RCC 7860 (cell line): Measurements from ENCODE around the gene DYNLRB2.

Source experiments
- DNase-seq: peaks from one replicate; pipeline ENCODE4 v3.0.0-alpha.2; 2015; ENCODE audit warnings: low spot score
- FAIRE-seq: peaks from 2 replicates; lab custom pipeline; 2012; peaks lifted over from hg19 to GRCh38; lab: Jason Lieb, UNC

DYNLRB2 gene

DNA sequence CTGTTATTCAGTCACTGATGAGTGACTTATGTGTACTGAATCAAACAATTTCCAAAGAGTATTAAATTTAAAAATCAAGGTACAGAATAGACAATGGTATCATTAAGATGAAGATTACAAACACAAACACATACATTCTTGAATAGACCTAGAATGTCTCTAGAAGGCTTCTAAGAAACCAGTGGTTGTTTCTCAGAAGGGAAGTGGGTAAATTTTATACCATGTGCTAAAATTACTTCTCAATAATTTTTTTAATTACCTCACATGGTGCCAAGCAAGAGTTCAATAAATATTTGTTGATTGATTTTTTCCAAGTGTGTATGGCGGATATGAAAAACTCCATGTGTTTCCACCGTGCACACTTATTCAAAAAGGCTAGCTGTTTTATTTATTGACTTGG, 6.4 kb downstream of the DYNLRB2 start:
- no peak for DNase-seq
- FAIRE-seq = no peak

DNA sequence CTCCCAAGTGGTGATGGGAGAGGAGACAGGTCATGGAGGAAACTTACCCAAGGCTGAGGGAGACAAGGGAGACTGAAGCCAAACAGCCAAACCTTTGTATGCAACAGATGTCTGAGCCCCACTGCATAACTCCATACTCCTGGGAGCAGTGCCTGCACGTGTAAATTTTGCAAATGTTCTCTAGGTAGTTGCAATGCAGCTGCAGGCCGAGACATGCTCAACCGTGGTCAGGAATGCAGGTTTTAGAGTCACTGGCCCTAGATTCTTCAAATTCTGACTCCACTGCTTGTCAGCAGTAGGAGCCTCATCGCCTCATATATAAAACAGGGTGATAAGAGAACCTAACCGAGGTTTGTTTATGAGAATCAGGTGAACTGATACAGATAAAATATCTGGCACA, 11.5 kb downstream of the DYNLRB2 start:
- FAIRE-seq (no peak), DNase-seq (no peak)

DNA sequence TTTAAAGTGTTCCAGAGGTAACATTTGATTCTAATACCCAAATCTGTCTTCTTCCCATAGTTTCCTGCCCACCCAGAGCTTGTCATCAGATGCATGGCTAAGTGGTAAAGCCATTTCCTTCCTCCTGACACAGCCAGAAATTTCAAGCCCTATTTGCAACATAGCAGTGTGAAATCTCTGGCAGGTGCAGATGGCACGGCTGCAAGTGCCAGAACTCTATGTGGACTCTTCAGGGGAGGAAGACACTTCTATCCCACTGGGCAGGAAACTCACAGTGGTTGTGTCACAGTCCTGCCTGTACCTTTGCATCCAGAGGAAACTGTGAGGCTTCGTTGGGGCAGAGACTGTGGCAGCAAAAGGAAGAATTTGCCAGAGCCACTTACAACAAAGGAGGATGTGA, 13.2 kb downstream of the DYNLRB2 start:
- DNase-seq (no peak), FAIRE-seq (no peak)

DNA sequence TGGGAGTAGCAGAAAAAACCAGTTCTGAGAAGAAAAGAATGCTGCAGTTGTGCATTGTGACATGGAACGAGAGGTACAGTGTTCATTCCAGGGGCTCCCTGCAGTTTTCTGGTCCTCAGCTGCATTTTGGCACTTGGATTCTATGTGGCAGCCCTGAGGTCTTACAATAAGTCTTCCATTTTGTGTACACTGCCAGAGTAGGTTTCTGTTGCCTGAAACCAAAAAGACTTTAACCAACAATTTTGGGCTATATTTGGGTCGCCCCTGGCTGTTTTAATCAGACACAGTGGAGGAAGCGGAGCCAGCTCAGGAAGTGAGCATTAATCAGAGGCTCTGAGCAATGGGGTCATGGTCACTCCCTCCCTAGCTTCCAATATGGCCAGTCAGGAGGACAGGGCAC, 15.7 kb downstream of the DYNLRB2 start:
- FAIRE-seq = no peak

DNA sequence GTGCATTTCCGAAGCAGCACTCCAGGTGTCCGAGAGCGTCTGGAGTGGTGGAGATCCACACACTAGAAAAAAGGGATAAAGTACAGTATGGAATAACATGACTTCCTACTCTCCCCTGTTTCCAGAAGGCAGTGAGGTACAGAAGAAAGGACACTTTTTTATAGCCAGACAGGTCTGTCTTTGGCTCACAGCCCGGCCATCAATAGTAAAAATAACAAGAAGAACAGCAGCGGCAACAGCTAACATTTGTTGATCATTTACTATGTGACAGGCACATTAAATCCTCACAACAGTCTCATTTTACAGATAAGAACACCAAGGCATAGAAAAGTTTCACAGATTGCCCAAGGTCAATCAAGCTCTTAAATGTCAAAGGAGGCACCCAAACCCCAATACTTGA, 16.2 kb downstream of the DYNLRB2 start:
- FAIRE-seq = no peak

More for the DNA sequence above, 15.7 kb downstream of the DYNLRB2 start:
- no peak for DNase-seq

DNA sequence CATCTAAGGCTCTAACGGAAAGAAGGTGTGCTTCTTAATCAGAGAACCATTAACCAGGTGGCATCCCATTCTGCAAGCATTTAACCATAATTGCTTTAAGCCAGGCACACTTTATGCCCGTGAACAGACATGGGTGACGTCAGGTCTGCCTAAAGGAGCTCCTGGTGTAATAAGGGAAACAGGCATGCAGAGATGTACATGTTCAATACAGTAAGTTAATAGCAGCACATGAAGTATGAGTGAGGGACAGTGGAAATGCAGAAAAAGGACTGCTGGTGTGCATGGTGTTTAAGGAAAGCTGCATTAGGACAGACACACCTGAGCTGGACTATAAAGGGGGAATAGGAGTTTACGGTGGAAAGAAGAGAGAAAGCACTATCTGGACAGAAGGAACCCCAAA, 18.6 kb downstream of the DYNLRB2 start:
- DNase-seq = no peak
- no peak for FAIRE-seq

More for the DNA sequence above, 16.2 kb downstream of the DYNLRB2 start:
- no peak for DNase-seq

DNA sequence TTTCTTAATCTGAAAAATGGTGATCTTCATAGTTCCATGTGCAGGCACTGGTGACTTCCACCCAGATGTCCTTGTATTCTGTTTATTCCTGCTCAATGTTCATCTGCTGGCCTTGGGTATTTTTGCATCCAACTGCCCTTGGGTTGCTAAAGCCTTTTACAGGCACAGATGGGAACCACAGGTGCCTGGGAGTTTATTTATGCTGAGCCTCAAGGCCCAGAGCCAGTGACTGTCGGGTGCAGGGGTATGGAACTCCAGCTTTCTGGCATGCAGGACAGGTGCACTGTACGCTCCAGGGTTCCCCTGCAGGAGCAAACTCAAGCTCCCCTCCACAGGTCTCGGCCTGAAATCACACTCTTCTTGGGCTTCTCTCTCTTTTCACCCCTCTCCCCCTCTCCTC, 22.3 kb downstream of the DYNLRB2 start:
- DNase-seq (no peak), FAIRE-seq (no peak)

DNA sequence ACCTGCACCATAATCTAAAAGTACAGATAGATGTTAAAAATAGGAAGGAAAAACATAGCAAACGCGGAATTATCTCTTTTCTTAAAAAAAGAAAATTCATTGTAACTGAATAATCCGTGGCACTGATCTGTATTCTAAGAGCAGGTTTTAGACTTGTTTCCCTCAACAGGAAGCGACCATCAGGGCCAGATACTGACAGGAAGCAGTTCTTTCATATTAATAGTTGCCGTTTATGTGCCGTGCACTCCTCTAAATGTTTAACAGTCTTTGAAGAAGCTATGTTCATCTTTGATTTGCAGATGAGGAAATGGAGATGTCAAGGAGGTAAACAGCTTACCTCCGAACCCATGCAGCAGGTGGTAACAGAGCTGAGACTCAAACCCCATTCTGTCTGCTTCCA, 23.6 kb downstream of the DYNLRB2 start:
- DNase-seq = no peak
- no peak for FAIRE-seq

DNA sequence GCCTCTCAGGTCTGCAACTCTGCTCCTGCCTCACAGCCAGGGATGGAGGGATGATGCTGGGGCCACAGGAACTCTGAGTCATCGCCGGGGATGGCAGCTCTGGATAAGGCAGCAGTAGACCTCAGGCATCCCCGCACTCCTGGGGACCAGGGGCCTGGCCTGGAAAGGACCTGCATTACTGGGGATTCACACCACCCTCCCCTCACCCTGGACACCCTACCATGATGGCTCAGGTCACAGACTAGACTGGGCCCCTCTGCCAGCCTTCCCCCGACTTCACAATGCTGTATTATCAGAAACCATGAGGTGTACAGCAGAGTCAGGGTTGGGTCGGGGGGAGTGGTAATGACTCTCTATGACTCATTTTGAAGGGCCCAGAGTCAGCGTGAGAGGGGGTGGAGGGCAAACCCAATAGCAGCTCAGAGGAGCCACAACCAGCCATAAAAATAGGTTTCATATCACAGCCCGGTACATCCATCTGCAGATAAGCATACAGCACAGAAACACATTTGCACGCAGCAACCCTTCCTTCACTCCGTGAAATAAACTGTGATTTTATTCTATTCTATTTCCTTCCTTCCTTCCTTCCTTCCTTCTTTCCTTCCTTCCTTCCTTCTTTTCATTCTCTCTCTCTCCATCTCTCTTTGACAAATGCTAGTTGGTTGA, 28.8 kb downstream of the DYNLRB2 start:
- DNase-seq = peak; percentile 39
- no peak for FAIRE-seq

DNA sequence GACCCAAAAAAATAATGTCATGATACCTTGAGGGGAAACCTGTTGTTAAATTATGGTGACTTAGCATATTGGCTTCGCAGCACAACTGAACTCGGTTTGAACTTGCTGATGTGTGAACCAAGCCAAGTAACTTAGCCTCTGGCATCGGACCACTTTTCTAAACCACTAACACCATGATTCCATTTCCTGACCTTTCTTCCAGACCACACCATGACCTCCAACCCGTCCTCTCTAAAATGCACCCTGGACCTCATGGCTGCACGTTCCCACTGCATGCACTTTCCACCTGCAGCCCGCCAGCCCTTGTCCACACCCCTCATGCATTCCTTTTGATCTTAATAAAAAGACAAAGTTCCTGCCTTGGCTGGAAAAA, 29.3 kb downstream of the DYNLRB2 start:
- DNase-seq (peak; percentile 35), FAIRE-seq (no peak)

DNA sequence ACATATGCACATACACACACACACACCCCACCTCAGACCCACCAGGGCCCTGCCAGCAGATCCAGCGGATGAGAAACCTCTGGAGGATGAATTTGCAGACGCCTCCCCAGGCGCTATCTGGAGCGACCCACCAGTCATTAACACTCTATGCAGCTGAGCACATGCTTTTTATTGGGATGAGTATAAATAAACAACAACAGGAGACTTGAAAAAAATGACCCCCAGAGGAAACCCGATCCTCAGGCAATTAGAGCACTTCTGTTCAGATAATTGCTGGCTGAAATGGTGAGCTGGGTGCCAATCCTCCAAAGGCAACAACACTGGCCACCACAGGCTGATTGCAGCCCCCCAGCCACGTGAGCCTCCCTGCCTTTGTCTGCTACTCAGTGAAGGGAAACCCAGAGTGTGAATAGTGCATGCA, 32.9 kb downstream of the DYNLRB2 start:
- FAIRE-seq = no peak

DNA sequence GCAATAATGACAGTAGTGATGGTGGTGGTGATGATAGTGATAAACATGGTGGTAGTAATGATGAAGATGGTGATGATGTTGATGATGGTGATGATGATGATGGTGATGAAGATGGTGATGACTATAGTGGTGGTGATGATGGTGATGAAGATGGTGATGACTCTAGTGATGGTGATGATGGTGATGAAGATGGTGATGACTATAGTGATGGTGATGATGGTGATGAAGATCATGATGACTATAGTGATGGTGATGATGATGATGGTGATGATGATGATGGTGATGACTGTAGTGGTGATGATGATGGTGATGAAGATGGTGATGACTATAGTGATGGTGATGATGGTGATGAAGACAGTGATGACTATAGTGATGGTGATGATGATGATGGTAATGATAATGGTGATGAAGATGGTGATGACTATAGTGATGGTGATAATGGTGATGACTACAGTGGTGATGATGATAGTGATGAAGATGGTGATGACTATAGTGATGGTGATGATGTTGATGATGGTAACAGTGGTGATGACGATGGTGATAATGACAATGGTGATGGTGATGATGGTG, 35.6 kb downstream of the DYNLRB2 start:
- DNase-seq (no peak), FAIRE-seq (no peak)

More for the DNA sequence above, 32.9 kb downstream of the DYNLRB2 start:
- no peak for DNase-seq

DNA sequence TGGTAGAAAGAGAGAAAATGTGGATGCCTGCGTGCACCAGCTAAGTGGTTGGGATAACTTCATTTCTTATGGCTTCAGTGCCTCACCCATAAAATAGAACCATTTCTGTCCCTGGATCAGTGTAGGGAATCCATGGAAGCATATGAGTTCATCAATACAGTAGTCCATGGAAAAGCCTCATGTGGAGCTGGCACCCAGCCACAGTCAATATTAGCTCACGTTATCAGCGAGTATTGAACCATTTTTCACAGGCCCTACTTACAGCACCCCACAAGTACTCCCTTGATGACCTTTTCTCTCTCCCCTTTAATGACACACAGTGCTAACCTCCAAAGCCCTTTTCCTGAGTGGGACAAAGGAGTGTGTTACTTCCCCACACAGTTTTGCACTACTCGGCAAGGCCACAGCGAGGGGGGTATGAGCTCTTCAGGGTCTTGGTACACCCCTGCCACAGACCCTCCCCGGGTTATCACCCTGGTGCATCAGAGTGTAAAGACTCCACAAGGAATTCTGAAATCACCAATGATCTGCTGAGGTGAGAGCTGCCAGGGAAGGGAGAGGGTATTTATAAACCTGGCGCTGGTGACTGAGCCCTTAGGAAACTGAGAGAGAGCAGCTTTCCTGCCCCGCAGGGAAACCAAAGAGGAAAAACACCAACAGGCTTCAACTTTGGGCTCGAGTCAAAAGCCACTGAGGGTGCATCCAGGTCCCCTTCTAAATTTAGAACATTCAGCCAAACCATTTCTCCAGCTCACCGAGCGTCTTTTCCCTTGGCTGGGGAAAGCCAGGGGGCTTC, 36.9 kb downstream of the DYNLRB2 start:
- FAIRE-seq = no peak
- DNase-seq = no peak

DNA sequence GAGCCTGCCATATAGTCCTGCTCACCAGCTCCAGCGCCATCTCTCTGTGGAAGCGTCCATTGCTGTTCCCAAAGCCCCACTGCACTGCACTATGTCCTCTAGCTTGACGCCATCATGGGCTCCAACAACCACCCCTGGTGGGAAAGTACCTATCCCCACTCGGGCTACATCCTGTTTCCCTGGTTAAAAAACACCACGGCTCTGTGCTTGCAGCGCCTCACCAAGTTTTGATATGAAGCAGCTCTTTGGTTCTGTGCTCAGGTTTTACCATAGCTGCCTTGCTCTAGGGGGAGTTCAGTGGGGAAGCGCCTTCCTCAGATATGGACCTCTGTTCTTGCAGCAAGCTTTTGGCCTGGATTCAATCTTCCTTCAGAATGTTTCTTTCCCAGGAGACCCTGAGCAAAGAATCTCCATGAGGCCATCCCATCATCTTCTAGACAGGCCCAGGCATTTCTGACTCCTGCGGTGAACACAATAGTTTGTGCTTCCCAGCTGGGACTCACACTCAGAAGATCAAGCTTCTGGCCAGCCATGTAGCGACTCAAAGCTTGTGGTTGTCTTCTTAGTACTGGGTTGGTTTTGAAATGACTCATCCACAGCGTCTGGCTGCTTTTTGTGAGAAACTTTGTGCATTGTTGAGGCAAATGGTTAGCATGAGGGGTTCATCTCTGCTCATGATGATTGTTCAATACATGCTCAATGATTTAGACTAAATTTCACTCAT, 39.5 kb downstream of the DYNLRB2 start:
- no peak for DNase-seq
- FAIRE-seq = no peak

DNA sequence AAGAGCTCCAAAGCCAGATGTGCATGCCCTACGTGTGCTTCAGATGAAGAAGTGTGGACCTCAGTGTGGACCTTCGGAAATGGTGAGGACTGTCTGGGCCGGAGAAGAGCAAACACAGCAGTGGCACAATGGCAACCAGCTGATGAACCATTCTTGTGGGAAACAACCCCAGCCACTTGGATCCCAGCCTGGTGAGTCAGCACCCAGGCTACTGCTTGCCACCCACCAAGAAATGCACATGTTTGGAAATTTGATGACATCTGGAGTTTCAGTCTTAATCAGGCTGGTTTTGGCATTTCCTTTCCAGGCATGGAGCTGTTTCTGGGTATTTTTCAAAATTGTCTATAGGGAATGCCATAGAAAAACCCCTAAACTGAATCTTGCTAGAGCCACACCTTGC, 42.7 kb downstream of the DYNLRB2 start:
- FAIRE-seq = no peak
- peak; percentile 35 for DNase-seq

DNA sequence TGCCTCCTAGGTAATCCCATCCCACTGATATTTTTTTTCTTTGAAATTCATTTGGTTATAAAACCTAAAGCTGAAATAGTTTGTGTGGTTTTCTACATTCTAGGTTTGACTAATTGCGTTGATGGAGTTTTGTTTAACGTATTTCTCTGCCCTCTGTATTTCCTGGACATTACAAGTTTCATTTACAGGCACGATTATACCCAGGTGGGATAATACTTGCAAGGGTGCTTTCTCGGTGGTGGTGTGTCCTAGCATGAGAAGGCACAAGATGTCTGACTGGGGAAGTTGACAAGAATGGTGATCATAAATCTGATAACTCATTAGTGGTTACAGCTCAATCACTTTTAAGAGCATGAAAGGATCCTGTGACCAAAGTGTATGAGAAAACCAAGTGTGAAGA, 45.0 kb downstream of the DYNLRB2 start:
- FAIRE-seq (no peak), DNase-seq (no peak)

DNA sequence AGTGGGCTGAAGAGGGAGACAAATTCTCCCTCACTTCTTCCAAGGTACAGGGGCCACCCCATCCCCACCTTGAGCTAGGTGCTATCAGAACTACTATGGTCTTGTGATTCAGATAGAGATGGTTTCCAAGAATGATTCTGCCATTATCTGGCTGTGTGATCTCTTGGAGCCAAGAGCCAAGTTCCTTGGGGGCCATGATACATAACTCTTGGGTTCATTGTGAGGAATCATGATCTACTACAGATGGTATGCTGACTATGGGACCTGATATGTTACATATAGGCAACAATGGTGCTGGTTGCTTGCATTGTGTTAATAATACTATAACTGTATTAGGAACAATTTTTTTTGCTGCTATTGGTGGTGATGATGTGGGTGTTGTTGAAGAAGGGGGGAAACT, 45.7 kb downstream of the DYNLRB2 start:
- FAIRE-seq (no peak), DNase-seq (no peak)

DNA sequence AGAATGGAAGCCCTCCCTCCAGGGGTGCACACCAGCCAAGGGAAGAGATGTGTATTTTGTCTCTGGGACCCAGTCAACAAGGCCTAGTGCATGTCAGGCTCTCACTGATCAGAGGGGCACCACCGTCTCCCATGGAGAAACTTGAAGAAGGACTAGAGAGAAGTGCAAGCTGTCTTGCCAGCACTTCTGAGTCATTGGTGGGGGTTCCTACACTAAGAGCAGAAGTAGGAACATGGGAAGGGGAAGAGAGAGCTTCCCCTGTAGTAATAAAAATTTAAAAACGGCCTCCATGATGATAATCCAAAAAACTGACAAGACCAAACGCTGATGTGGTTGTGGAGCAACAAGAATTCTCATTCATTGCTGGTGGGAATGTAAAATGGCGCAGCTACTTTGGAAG, 46.3 kb downstream of the DYNLRB2 start:
- FAIRE-seq = no peak
- no peak for DNase-seq

DNA sequence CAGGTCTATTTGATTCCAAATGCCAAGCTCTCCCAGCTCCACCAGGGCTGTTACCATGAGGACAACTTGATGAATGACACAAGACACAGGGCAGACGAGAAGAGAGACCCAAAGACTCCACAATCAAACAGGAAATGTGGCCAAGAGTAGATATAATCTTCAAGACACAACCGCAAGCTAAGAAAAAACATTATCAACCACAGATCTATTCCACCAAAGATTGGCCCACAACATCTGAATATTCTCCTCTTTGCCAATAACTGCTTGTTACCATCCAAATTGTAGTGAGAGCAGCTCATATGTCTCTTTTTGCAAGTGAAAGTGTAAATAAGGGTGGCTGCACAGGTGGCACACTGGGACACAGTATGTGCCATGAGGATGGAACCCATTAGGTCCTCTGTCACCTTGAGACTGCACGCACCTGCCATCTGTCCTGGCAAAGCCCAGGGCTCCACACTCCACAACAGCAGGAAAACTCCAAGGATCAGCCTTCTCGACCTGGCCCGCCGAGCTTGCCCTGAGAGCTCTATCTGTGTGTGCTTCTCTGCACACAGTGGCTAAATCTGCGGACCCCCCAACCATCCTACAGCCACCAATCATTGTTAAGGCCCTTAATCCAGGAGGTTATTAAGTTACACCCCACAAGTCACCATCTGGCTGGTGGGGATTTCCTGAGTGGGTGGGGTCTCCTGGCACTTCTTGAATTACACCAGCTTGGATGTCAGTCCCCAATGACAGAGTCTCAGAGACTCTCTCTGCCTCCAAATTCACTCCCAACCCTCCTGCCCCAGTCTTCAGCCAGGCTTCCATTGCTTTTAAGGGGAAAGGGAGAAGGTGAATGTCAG, 50.5 kb downstream of the DYNLRB2 start:
- no peak for FAIRE-seq

DNA sequence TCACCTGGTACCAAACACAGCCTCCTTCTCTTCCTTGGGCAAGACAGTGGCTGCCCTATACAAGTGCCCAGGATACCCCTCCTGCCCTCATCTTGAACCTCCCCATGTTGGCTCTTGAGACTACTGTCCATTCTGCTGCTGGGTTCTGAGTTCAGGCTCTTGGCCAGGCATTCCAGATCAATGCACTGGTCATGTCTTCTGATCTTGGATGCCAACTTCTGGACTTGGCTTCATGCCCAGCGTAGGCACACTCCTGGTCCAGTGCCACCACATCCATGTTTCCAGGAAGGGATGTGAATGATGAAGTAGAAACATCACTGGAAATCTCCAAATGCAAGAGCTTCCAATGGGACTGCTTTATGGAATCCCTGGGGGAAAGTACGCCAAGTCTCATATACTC, 51.5 kb downstream of the DYNLRB2 start:
- DNase-seq (no peak), FAIRE-seq (no peak)

More for the DNA sequence above, 50.5 kb downstream of the DYNLRB2 start:
- DNase-seq = no peak

DNA sequence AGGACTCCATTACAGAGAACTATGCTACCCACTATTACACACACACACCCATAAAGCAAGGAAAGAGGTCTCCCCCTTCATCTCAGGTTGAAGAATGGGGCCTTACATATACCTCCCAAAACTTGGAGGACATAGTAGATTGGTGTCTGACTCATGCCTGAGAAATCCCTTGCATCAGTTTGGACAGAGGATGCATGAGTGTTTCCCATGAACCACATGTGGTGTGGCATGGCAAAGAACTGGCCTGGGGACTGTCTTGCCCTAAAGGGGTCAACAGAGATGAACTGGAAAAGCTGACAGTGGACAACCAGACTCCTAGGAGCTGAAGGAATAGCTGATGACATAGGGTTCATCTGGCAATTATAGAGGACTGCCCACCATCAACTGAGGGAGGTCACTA, 54.0 kb downstream of the DYNLRB2 start:
- no peak for FAIRE-seq
- no peak for DNase-seq
